HEK293T (cell line): ENCODE measurements around the gene AEBP1.

Experiments used
- BHLHE40 ChIP-seq: fragments of 450-650 bp; IDR thresholded peaks from 2 replicates; pipeline ENCODE4 v1.6.1; 2016; ENCODE audit warnings: mild to moderate bottlenecking, moderate library complexity, borderline replicate concordance
- FOXA1 ChIP-seq: fragments of 450-650 bp; IDR thresholded peaks from 2 replicates; pipeline ENCODE4 v1.6.1; 2016; ENCODE audit warnings: mild to moderate bottlenecking
- FOXM1 ChIP-seq: fragments of 450-650 bp; IDR thresholded peaks from 2 replicates; pipeline ENCODE4 v1.6.1; 2017; ENCODE audit warnings: mild to moderate bottlenecking, borderline replicate concordance
- HDGF ChIP-seq: fragments of 450-650 bp; IDR thresholded peaks from 2 replicates; pipeline ENCODE4 v1.6.1; 2017; ENCODE audit warnings: antibody characterized with exemption, borderline replicate concordance
- L3MBTL2 ChIP-seq: fragments of 450-650 bp; conservative IDR thresholded peaks from 2 replicates; pipeline ENCODE4 v1.6.1; 2016; ENCODE audit warnings: mild to moderate bottlenecking
- SP1 ChIP-seq: fragments of 450-650 bp; IDR thresholded peaks from 2 replicates; pipeline ENCODE4 v1.6.1; 2017
- SUZ12 ChIP-seq: fragments of 450-650 bp; IDR thresholded peaks from 2 replicates; pipeline ENCODE4 v1.6.1; 2016; ENCODE audit warnings: mild to moderate bottlenecking
- TARDBP ChIP-seq: fragments of 450-650 bp; IDR thresholded peaks from 2 replicates; pipeline ENCODE4 v1.6.1; 2016
- TF ChIP-seq, protein P1 (sequence below): fragments of 450-650 bp; IDR thresholded peaks from 2 replicates; pipeline ENCODE4 v1.6.1; 2016

DNA sequence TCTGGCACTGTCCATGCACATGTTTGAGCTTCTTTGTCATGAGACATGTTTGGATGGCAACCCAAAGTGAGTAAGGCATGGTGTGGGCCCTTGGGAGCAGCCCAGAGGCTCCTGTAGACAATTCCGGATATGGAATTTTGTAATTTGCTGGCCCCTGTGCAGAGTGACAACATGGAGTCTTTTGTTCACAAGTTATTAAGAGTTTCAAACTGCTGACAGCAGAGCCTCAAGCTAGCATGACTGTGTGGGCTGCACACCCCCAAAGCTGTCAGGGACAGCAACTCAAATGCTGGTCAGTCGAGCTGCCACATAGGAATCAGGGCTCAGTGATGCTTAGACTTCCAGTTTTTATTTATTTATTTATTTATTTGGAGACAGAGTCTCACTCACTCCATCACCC lies 44.0 kb downstream of the AEBP1 start:
- TF ChIP-seq FOXM1 (no peak), L3MBTL2 (no peak), HDGF (no peak), FOXA1 (no peak), TARDBP (no peak), SP1 (no peak), SUZ12 (no peak), BHLHE40 (no peak)
- TF ChIP-seq, protein P1, sequence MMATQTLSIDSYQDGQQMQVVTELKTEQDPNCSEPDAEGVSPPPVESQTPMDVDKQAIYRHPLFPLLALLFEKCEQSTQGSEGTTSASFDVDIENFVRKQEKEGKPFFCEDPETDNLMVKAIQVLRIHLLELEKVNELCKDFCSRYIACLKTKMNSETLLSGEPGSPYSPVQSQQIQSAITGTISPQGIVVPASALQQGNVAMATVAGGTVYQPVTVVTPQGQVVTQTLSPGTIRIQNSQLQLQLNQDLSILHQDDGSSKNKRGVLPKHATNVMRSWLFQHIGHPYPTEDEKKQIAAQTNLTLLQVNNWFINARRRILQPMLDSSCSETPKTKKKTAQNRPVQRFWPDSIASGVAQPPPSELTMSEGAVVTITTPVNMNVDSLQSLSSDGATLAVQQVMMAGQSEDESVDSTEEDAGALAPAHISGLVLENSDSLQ = no peak
